Activated CD4-positive, alpha-beta memory T cell treated with anti-CD3 and anti-CD28 coated beads for 36 hours (primary cell): ENCODE measurements around the gene TSHZ2. TPM values are rescaled to one million over a fixed set of nuclear protein-coding genes. Genes with fewer than 3 reads are reported as not detected.

Experiments used
- CTCF ChIA-PET: fragments of 350-600 bp; sonication (Branson Sonifier 250); formaldehyde crosslinking; loops from one replicate; lab custom pipeline; 2021; ENCODE audit warnings: antibody characterized with exemption, inconsistent platforms; lab: Charles Lee
- POLR2A ChIA-PET: fragments of 350-600 bp; sonication (Branson Sonifier 250); formaldehyde crosslinking; loops from one replicate; lab custom pipeline; 2021; ENCODE audit warnings: antibody characterized with exemption; lab: Charles Lee
- DNase-seq: peaks from one replicate; pipeline ENCODE4 v3.0.0-alpha.2; 2020
- H3K27ac Mint-ChIP-seq: one replicate; pipeline ENCODE4 v1.8.0; 2021; ENCODE audit warnings: mixed read lengths
- H3K27me3 Mint-ChIP-seq: one replicate; pipeline ENCODE4 v1.8.0; 2021; ENCODE audit warnings: mixed read lengths
- H3K36me3 Mint-ChIP-seq: one replicate; pipeline ENCODE4 v1.8.0; 2021; ENCODE audit warnings: mixed read lengths
- H3K4me1 Mint-ChIP-seq: one replicate; pipeline ENCODE4 v1.8.0; 2021; ENCODE audit warnings: low read depth, mixed read lengths
- H3K4me3 Mint-ChIP-seq: one replicate; pipeline ENCODE4 v1.8.0; 2021; ENCODE audit warnings: mild to moderate bottlenecking, mixed read lengths
- H3K9me3 Mint-ChIP-seq: one replicate; pipeline ENCODE4 v1.8.0; 2021; ENCODE audit warnings: mixed read lengths
- intact Hi-C: fragments of 100-400 bp; cut with micrococcal nuclease; formaldehyde crosslinking; loops from one replicate; pipeline ENCODE4 v1.15.1; 2023
- total RNA-seq, 2 experiments: library from RNA; stranded (reverse); gene quantifications; one replicate each; pipeline ENCODE4 v1.2.3, GENCODE V29; 2021

Gene TSHZ2
- total RNA-seq = 10 to 100 TPM; 28.9 to 36.0 TPM

GRCh38 chr20:52972190-52972937 lies at the start of gene TSHZ2:
Gene TSHZ2, plus strand, starts transcription at chr20:52972358. Its CDS starts 936 bp downstream, at chr20:52973294.
- intact Hi-C loops = loop anchor here (2.0 to 10.0 kb wide), 6 partner anchors 100 to 1438 kb away; no protein-coding TSS in a partner anchor
- Mint-ChIP-seq H3K4me1 (peaks cover 30% of the 10 kb centered on the region), H3K27ac (peak within 1 kb of the TSS; percentile 95), H3K36me3 (peaks cover 18% of the 10 kb centered on the region), H3K27me3 (peaks cover 12% of the 10 kb centered on the region), H3K9me3 (no peaks in the 10 kb centered on the region), H3K4me3 (peak within 1 kb of the TSS; percentile 87)
- peak; percentile 74 for DNase-seq
- POLR2A ChIA-PET = interaction anchor here (2.6 to 4.9 kb wide), 4 partner anchors 29 to 244 kb away, joined by 10 to 66 read pairs (median 35); no protein-coding TSS in a partner anchor
- CTCF ChIA-PET = no interaction called here

- ChIA-PET POLR2A (no interaction called here), CTCF (no interaction called here)
- Mint-ChIP-seq H3K36me3 (no peaks in the 10 kb centered on the region), H3K4me1 (peaks cover 5% of the 10 kb centered on the region), H3K27me3 (peaks cover 5% of the 10 kb centered on the region), H3K9me3 (no peaks in the 10 kb centered on the region), H3K27ac (no peak overlapping the region), H3K4me3 (no peak overlapping the region)
- no peak for DNase-seq
- intact Hi-C loops = no loop called here
Measured at GRCh38 chr20:52922436-52922835, 49.7 kb upstream of the TSHZ2 start.

GRCh38 chr20:52923123-52923937 lies 48.8 kb upstream of the TSHZ2 start:
- CTCF ChIA-PET = interaction anchor here (0.6 kb wide), 1 partner anchor 139 kb away, joined by 3 read pairs; no protein-coding TSS in a partner anchor
- H3K36me3 Mint-ChIP-seq = no peaks in the 10 kb centered on the region
- no peak overlapping the region for H3K4me3 Mint-ChIP-seq
- POLR2A ChIA-PET = no interaction called here
- peaks cover 5% of the 10 kb centered on the region for H3K4me1 Mint-ChIP-seq
- DNase-seq = no peak
- no peaks in the 10 kb centered on the region for H3K9me3 Mint-ChIP-seq
- peaks cover 5% of the 10 kb centered on the region for H3K27me3 Mint-ChIP-seq
- H3K27ac Mint-ChIP-seq = no peak overlapping the region
- intact Hi-C loops = no loop called here

GRCh38 chr20:52924411-52925271 lies 47.5 kb upstream of the TSHZ2 start:
- CTCF ChIA-PET = interaction anchor here (0.6 kb wide), 1 partner anchor 140 kb away, joined by 3 read pairs; no protein-coding TSS in a partner anchor
- Mint-ChIP-seq H3K4me1 (peaks cover 5% of the 10 kb centered on the region), H3K4me3 (no peak overlapping the region), H3K36me3 (no peaks in the 10 kb centered on the region), H3K27ac (no peak overlapping the region), H3K9me3 (no peaks in the 10 kb centered on the region), H3K27me3 (peaks cover 5% of the 10 kb centered on the region)
- no peak for DNase-seq
- intact Hi-C loops = no loop called here
- POLR2A ChIA-PET = no interaction called here

- ChIA-PET CTCF (no interaction called here), POLR2A (no interaction called here)
- peaks cover 5% of the 10 kb centered on the region for H3K4me1 Mint-ChIP-seq
- H3K9me3 Mint-ChIP-seq = no peaks in the 10 kb centered on the region
- H3K4me3 Mint-ChIP-seq = no peak overlapping the region
- H3K36me3 Mint-ChIP-seq = no peaks in the 10 kb centered on the region
- intact Hi-C loops = no loop called here
- DNase-seq = no peak
- peaks cover 5% of the 10 kb centered on the region for H3K27me3 Mint-ChIP-seq
- H3K27ac Mint-ChIP-seq = no peak overlapping the region
Measured at GRCh38 chr20:52926505-52926904, 45.7 kb upstream of the TSHZ2 start.

- no peaks in the 10 kb centered on the region for H3K36me3 Mint-ChIP-seq
Measured at GRCh38 chr20:52933867-52934266, 38.3 kb upstream of the TSHZ2 start.

GRCh38 chr20:52936351-52937340 lies 35.5 kb upstream of the TSHZ2 start:
- Mint-ChIP-seq H3K27ac (no peak overlapping the region), H3K36me3 (no peaks in the 10 kb centered on the region), H3K4me3 (no peak overlapping the region), H3K4me1 (no peaks in the 10 kb centered on the region), H3K27me3 (no peaks in the 10 kb centered on the region), H3K9me3 (no peaks in the 10 kb centered on the region)
- ChIA-PET POLR2A (no interaction called here), CTCF (no interaction called here)
- intact Hi-C loops = no loop called here
- DNase-seq = no peak

More at GRCh38 chr20:52933867-52934266, 38.3 kb upstream of the TSHZ2 start:
- Mint-ChIP-seq H3K4me3 (no peak overlapping the region), H3K27ac (no peak overlapping the region), H3K4me1 (no peaks in the 10 kb centered on the region), H3K9me3 (no peaks in the 10 kb centered on the region), H3K27me3 (no peaks in the 10 kb centered on the region)
- intact Hi-C loops = no loop called here
- POLR2A ChIA-PET = no interaction called here
- CTCF ChIA-PET = no interaction called here
- no peak for DNase-seq

- H3K27me3 Mint-ChIP-seq = no peaks in the 10 kb centered on the region
- intact Hi-C loops = no loop called here
- H3K4me3 Mint-ChIP-seq = no peak overlapping the region
- H3K9me3 Mint-ChIP-seq = no peaks in the 10 kb centered on the region
- CTCF ChIA-PET = no interaction called here
- H3K36me3 Mint-ChIP-seq = no peaks in the 10 kb centered on the region
- H3K4me1 Mint-ChIP-seq = no peaks in the 10 kb centered on the region
- POLR2A ChIA-PET = no interaction called here
- DNase-seq = no peak
- H3K27ac Mint-ChIP-seq = no peak overlapping the region
Measured at GRCh38 chr20:52937591-52938100, 34.5 kb upstream of the TSHZ2 start.

- peaks cover 2% of the 10 kb centered on the region for H3K4me1 Mint-ChIP-seq
Measured at GRCh38 chr20:52939141-52939540, 33.0 kb upstream of the TSHZ2 start.

GRCh38 chr20:52941808-52942207 lies 30.4 kb upstream of the TSHZ2 start:
- DNase-seq = no peak
- no peak overlapping the region for H3K27ac Mint-ChIP-seq
- H3K9me3 Mint-ChIP-seq = no peaks in the 10 kb centered on the region
- ChIA-PET CTCF (no interaction called here), POLR2A (no interaction called here)
- H3K4me1 Mint-ChIP-seq = peaks cover 2% of the 10 kb centered on the region
- intact Hi-C loops = no loop called here
- no peak overlapping the region for H3K4me3 Mint-ChIP-seq
- H3K27me3 Mint-ChIP-seq = peaks cover 2% of the 10 kb centered on the region
- no peaks in the 10 kb centered on the region for H3K36me3 Mint-ChIP-seq

More at GRCh38 chr20:52939141-52939540, 33.0 kb upstream of the TSHZ2 start:
- Mint-ChIP-seq H3K4me3 (no peak overlapping the region), H3K27ac (no peak overlapping the region), H3K9me3 (no peaks in the 10 kb centered on the region), H3K27me3 (no peaks in the 10 kb centered on the region), H3K36me3 (no peaks in the 10 kb centered on the region)
- ChIA-PET CTCF (no interaction called here), POLR2A (no interaction called here)
- no peak for DNase-seq
- intact Hi-C loops = no loop called here
